ENCODE results near the gene MAD1L1.

- TF ChIP-seq CTCF (IDR thresholded peaks at IDR 0.05; ENCODE audit: borderline replicate concordance, extremely low read depth, low read length, poor library complexity, severe bottlenecking) (no peak), EZH2 (IDR thresholded peaks at IDR 0.05; ENCODE audit: borderline replicate concordance, low read depth, low read length, severe bottlenecking) (no peak)
These were observed 378.5 kb downstream of the MAD1L1 start for GRCh38 chr7:1853986-1854865.

All from DND-41 (cell line).